ENCODE results near the gene SEZ6L2.

DNA sequence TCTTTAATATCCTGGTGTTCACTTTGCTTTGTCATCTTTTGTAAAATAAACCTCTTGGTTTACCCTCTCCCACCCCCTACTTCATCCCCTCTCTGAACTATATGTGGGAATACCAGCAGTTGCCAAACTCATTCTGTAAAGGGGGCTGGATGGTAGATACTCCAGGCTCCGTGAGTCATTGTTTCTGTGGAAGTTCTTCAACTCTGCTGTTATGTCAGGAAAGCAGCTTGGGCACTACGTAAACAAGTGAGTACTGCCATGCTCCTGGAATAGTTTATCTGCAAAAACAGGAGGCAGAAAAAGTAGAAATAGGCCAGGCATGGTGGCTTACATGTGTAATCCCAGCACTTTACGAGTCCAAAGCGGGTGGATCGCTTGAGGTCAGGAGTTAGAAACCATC is 61.5 kb downstream of the SEZ6L2 start:
- TF ChIP-seq, protein P1, sequence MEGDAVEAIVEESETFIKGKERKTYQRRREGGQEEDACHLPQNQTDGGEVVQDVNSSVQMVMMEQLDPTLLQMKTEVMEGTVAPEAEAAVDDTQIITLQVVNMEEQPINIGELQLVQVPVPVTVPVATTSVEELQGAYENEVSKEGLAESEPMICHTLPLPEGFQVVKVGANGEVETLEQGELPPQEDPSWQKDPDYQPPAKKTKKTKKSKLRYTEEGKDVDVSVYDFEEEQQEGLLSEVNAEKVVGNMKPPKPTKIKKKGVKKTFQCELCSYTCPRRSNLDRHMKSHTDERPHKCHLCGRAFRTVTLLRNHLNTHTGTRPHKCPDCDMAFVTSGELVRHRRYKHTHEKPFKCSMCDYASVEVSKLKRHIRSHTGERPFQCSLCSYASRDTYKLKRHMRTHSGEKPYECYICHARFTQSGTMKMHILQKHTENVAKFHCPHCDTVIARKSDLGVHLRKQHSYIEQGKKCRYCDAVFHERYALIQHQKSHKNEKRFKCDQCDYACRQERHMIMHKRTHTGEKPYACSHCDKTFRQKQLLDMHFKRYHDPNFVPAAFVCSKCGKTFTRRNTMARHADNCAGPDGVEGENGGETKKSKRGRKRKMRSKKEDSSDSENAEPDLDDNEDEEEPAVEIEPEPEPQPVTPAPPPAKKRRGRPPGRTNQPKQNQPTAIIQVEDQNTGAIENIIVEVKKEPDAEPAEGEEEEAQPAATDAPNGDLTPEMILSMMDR (IDR thresholded peaks at IDR 0.05), result no peak
- no peak for TF ChIP-seq POLR2A (IDR thresholded peaks at IDR 0.05)

Data from right lobe of liver (tissue), 4 donors.